Peyer's patch (tissue), 4 donors: ENCODE measurements around the gene MDN1.

ENCODE experiments used
- POLR2A ChIP-seq, 2 donors: fragments of 450-650 bp; IDR thresholded peaks; one replicate each; pipeline ENCODE4 v1.5.1; 2017; ENCODE audit warnings: antibody characterized with exemption in 2 of 2, mild to moderate bottlenecking in 2 of 2, moderate library complexity in 2 of 2
- TF ChIP-seq, protein P1 (sequence below), 6 experiments: fragments of 450-650 bp in 4 of 6; fragments of 200-600 bp in 2 of 6; sonication (generic) in 1 of 6; IDR thresholded peaks; one replicate each; pipeline ENCODE4 v1.5.1; 2017 to 2019; ENCODE audit warnings: antibody characterized with exemption in 6 of 6, mild to moderate bottlenecking in 3 of 6, moderate library complexity in 1 of 6

DNA sequence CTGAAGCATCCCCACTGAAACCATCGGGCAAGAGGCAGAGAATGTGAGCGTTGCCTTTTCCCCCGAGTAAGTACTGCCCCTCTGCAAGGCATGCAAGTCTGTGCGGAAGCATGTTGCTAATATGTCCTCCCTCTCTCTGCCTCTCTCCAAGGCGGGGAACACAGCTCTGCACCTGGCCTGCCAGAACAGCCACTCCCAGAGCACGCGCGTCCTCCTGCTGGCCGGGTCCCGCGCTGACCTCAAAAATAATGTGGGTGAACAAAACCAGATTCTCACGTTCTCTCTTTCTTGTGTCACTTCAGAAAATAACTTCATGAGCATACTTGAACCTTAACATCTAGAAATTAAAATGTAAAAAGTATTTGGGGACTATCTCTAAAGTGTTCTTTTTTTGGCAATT, 207.5 kb downstream of the MDN1 start:
- TF ChIP-seq, protein P1, sequence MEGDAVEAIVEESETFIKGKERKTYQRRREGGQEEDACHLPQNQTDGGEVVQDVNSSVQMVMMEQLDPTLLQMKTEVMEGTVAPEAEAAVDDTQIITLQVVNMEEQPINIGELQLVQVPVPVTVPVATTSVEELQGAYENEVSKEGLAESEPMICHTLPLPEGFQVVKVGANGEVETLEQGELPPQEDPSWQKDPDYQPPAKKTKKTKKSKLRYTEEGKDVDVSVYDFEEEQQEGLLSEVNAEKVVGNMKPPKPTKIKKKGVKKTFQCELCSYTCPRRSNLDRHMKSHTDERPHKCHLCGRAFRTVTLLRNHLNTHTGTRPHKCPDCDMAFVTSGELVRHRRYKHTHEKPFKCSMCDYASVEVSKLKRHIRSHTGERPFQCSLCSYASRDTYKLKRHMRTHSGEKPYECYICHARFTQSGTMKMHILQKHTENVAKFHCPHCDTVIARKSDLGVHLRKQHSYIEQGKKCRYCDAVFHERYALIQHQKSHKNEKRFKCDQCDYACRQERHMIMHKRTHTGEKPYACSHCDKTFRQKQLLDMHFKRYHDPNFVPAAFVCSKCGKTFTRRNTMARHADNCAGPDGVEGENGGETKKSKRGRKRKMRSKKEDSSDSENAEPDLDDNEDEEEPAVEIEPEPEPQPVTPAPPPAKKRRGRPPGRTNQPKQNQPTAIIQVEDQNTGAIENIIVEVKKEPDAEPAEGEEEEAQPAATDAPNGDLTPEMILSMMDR (IDR thresholded peaks at IDR 0.05) = no peak
- TF ChIP-seq POLR2A (IDR thresholded peaks at IDR 0.05) = no peak
